Caco-2 (cell line): ENCODE data around the gene WWTR1. TPM values are rescaled to one million over a fixed set of nuclear protein-coding genes. Genes with fewer than 3 reads are reported as not detected.
A peak's percentile ranks its signal among the peaks of the same experiment; 100 is the strongest.

Source experiments
- BruUV-seq: library from RNA; stranded (reverse); fragments of 400-500 nt; replicated peaks from 2 replicates; lab custom pipeline; 2021; lab: Mats Ljungman, UMichigan
- CTCF ChIA-PET: fragments of 300-600 bp; sonication (Branson Sonifier 250); formaldehyde crosslinking; loops from one replicate; lab custom pipeline; 2022; ENCODE audit warnings: antibody characterized with exemption; lab: Charles Lee
- POLR2A ChIA-PET: fragments of 300-600 bp; sonication (Branson Sonifier 250); formaldehyde crosslinking; loops from one replicate; lab custom pipeline; 2022; ENCODE audit warnings: antibody characterized with exemption; lab: Charles Lee
- DNase-seq, 2 experiments: peaks; one replicate each; pipeline versions ENCODE4 v3.0.0 to v3.0.0-alpha.2; 2020 to 2022
- H3K27me3 ChIP-seq: replicated peaks from 2 replicates; pipeline ENCODE4 v1.6.0; 2011; ENCODE audit warnings: low read length; ENCODE audit not compliant: control insufficient read depth, insufficient read depth
- H3K36me3 ChIP-seq: 2 replicates; pipeline ENCODE4 v1.5.1; 2011; ENCODE audit warnings: low read length; ENCODE audit not compliant: control insufficient read depth, insufficient read depth
- H3K4me1 ChIP-seq: fragments of 250-450 bp; sonication (Bioruptor Pico); 2 replicates; pipeline ENCODE4 v1.5.1; 2020; ENCODE audit warnings: mild to moderate bottlenecking
- H3K4me3 ChIP-seq: 2 replicates; pipeline ENCODE4 v1.5.1; 2011; ENCODE audit warnings: low read depth, mild to moderate bottlenecking, control low read depth, low read length
- H3K9me3 ChIP-seq: fragments of 250-450 bp; sonication (Bioruptor Pico); 2 replicates; pipeline ENCODE4 v1.5.1; 2020; ENCODE audit warnings: mild to moderate bottlenecking, moderate library complexity
- H3K27ac Mint-ChIP-seq: one replicate; pipeline ENCODE4 v1.8.0; 2022; ENCODE audit warnings: mixed read lengths; ENCODE audit not compliant: unreplicated experiment
- H3K27me3 Mint-ChIP-seq: one replicate; pipeline ENCODE4 v1.8.0; 2022; ENCODE audit warnings: mixed read lengths; ENCODE audit not compliant: insufficient read depth, unreplicated experiment
- H3K36me3 Mint-ChIP-seq: one replicate; pipeline ENCODE4 v1.8.0; 2022; ENCODE audit warnings: mild to moderate bottlenecking, mixed read lengths; ENCODE audit not compliant: insufficient read depth, unreplicated experiment
- H3K4me1 Mint-ChIP-seq: one replicate; pipeline ENCODE4 v1.8.0; 2022; ENCODE audit warnings: low read depth, mixed read lengths; ENCODE audit not compliant: unreplicated experiment
- H3K4me3 Mint-ChIP-seq: one replicate; pipeline ENCODE4 v1.8.0; 2022; ENCODE audit warnings: mild to moderate bottlenecking, moderate library complexity, mixed read lengths; ENCODE audit not compliant: unreplicated experiment
- H3K9me3 Mint-ChIP-seq: one replicate; pipeline ENCODE4 v1.8.0; 2022; ENCODE audit warnings: mixed read lengths; ENCODE audit not compliant: unreplicated experiment
- CTCF ChIP-seq, 2 experiments: fragments of 200-600 bp in 1 of 2; IDR thresholded peaks; 1 replicate in 1 of 2; 2 replicates in 1 of 2; pipeline versions ENCODE4 v1.5.1 to v1.8.0; 2011 to 2022; ENCODE audit warnings: antibody characterized with exemption in 1 of 2, control low read depth in 1 of 2, inconsistent platforms in 1 of 2, low read depth in 1 of 2, low read length in 1 of 2, mild to moderate bottlenecking in 1 of 2, moderate library complexity in 1 of 2; ENCODE audit not compliant: insufficient read depth in 1 of 2, severe bottlenecking in 1 of 2, unreplicated experiment in 1 of 2
- intact Hi-C: fragments of 100-400 bp; cut with micrococcal nuclease; formaldehyde crosslinking; loops from one replicate; pipeline ENCODE4 v1.10.0; 2022; ENCODE audit not compliant: unreplicated experiment
- total RNA-seq: library from RNA; stranded (reverse); gene quantifications from 2 replicates; pipeline ENCODE4 v1.2.3, GENCODE V29; 2022

Gene WWTR1
- total RNA-seq, 1 experiment from 2014 or later: 16.2 TPM

GRCh38 chr3:149494022-149494758, 163.6 kb downstream of the WWTR1 start:
- intact Hi-C loops: loop anchor here (1.0 to 2.0 kb wide), 4 partner anchors 19 to 315 kb away; no protein-coding TSS in a partner anchor
- Mint-ChIP-seq H3K27me3 (no peaks in the 10 kb centered on the region), H3K4me1 (no peaks in the 10 kb centered on the region), H3K36me3 (no peaks in the 10 kb centered on the region), H3K27ac (no peak overlapping the region), H3K4me3 (no peak overlapping the region), H3K9me3 (peaks cover 9% of the 10 kb centered on the region)
- TF ChIP-seq CTCF (IDR thresholded peaks at IDR 0.05; ENCODE audit: insufficient read depth in 1 of 2, low read depth in 1 of 2, low read length in 1 of 2, severe bottlenecking in 1 of 2, unreplicated experiment in 1 of 2): peak; percentile 65 to 71
- Histone ChIP-seq H3K27me3 (no peaks in the 10 kb centered on the region), H3K4me1 (no peaks in the 10 kb centered on the region), H3K36me3 (no peaks in the 10 kb centered on the region), H3K9me3 (peaks cover 5% of the 10 kb centered on the region; the same call in 1 of the 2 replicates), H3K4me3 (no peak overlapping the region)
- ChIA-PET CTCF (interaction anchor here (0.9 to 1.6 kb wide), 2 partner anchors 314 kb away, joined by 3 to 5 read pairs; no protein-coding TSS in a partner anchor), POLR2A (no interaction called here)
- peak; percentile 53 to 76 for DNase-seq
- no TSS peak for BruUV-seq

DNA sequence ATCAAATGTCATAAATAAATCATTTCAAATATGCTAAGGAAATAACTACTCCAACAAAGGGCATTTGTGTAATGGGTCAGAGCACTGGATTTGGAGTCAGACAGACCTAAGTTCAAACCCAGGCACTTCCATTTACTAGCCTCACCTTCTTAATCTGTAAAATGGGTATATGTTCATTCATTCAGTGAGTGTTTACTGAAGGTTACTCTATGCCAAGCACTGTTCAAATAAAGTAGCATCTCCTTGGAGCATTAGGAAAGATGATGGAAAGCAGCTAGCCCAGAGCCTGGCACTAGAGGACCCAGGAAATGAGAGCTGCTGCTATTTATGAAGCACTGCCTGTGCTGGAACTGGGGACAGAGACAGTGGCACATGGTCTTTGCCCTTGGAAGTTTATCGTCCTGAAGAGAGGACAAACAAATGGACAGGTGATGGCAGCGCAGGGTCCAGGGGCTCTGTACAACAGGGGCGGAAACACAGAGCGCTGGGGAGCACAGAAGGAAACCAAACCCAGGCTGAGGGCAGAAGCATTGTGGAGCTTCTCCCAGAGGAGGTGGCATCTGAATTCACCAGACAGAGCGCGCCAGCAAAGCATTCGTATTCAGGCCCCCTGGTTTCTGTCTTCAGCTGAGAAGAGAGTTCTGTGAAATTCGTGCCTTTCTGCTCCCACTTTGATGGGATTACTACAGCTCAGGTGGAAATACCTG, 164.4 kb downstream of the WWTR1 start:
- H3K36me3 ChIP-seq: no peaks in the 10 kb centered on the region
- H3K9me3 Mint-ChIP-seq: peaks cover 9% of the 10 kb centered on the region
- intact Hi-C loops: loop anchor here (1.0 to 2.0 kb wide), 4 partner anchors 19 to 315 kb away; no protein-coding TSS in a partner anchor
- no peak overlapping the region for H3K4me3 ChIP-seq
- H3K9me3 ChIP-seq: peaks cover 5% of the 10 kb centered on the region; the same call in 1 of the 2 replicates
- no peaks in the 10 kb centered on the region for H3K4me1 Mint-ChIP-seq
- no peak overlapping the region for H3K4me3 Mint-ChIP-seq
- no peak for TF ChIP-seq CTCF (IDR thresholded peaks at IDR 0.05; ENCODE audit: insufficient read depth in 1 of 2, low read depth in 1 of 2, low read length in 1 of 2, severe bottlenecking in 1 of 2, unreplicated experiment in 1 of 2)
- POLR2A ChIA-PET: no interaction called here
- no peaks in the 10 kb centered on the region for H3K4me1 ChIP-seq
- H3K36me3 Mint-ChIP-seq: no peaks in the 10 kb centered on the region
- CTCF ChIA-PET: interaction anchor here (0.9 kb wide), 1 partner anchor 314 kb away, joined by 3 read pairs; no protein-coding TSS in a partner anchor
- no TSS peak for BruUV-seq
- H3K27me3 ChIP-seq: no peaks in the 10 kb centered on the region
- H3K27ac Mint-ChIP-seq: no peak overlapping the region
- H3K27me3 Mint-ChIP-seq: no peaks in the 10 kb centered on the region
- DNase-seq: no peak

DNA sequence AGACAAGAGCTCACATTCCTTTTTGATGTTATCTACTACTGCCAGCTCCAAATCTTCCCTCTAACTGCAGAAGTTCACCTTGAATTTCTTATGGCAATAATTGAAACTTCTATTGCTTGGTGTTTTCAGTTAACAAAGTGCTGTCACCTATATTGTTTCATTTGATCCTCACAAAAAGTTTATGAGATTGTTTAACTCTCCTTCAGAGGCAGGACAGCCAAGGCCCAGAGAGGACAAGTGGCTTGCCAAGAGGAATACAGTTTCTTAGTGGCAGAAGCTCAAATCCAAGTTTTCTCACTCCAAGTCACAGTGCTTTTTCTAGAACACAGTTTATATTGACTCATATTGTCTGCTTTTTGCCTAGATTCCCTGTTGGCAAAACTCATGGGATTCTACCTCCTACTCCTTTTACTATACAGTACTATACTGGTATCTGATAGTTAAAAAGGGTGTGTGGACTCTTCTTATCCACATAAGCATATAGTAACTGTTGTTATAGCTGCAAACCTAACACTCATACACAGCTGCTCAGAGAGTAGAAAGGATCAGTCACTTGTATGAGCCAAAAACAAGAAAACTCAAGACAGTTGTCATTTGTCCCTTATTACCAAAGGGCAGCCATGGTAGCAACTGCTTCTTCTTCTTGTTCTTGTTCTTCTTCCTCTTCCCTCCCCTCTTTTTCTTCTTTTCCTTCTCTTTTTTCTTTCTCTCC, 167.4 kb downstream of the WWTR1 start:
- H3K4me1 ChIP-seq: no peaks in the 10 kb centered on the region
- H3K4me3 Mint-ChIP-seq: no peak overlapping the region
- H3K27me3 Mint-ChIP-seq: no peaks in the 10 kb centered on the region
- CTCF ChIA-PET: interaction anchor here (0.7 to 1.9 kb wide), 4 partner anchors 95 to 370 kb away, joined by 3 to 5 read pairs (median 4); no protein-coding TSS in a partner anchor
- no peaks in the 10 kb centered on the region for H3K36me3 Mint-ChIP-seq
- H3K27me3 ChIP-seq: no peaks in the 10 kb centered on the region
- no peak overlapping the region for H3K27ac Mint-ChIP-seq
- no peak for DNase-seq
- POLR2A ChIA-PET: no interaction called here
- no peak for TF ChIP-seq CTCF (IDR thresholded peaks at IDR 0.05; ENCODE audit: insufficient read depth in 1 of 2, low read depth in 1 of 2, low read length in 1 of 2, severe bottlenecking in 1 of 2, unreplicated experiment in 1 of 2)
- intact Hi-C loops: no loop called here
- peaks cover 9% of the 10 kb centered on the region for H3K9me3 Mint-ChIP-seq
- no peaks in the 10 kb centered on the region for H3K36me3 ChIP-seq
- no peak overlapping the region for H3K4me3 ChIP-seq
- BruUV-seq: no TSS peak
- H3K9me3 ChIP-seq: peaks cover 5% of the 10 kb centered on the region; the same call in 1 of the 2 replicates
- no peaks in the 10 kb centered on the region for H3K4me1 Mint-ChIP-seq
